ENCODE data around the gene GPR132. TPM values are rescaled to one million over a fixed set of nuclear protein-coding genes. Genes with fewer than 3 reads are reported as not detected.
A peak's percentile ranks its signal among the peaks of the same experiment; 100 is the strongest.

Gene GPR132
- polyA plus RNA-seq, 1 donor (not counting 4 experiments of a cell fraction or from before 2014, with no cell fraction given): not detected

DNA sequence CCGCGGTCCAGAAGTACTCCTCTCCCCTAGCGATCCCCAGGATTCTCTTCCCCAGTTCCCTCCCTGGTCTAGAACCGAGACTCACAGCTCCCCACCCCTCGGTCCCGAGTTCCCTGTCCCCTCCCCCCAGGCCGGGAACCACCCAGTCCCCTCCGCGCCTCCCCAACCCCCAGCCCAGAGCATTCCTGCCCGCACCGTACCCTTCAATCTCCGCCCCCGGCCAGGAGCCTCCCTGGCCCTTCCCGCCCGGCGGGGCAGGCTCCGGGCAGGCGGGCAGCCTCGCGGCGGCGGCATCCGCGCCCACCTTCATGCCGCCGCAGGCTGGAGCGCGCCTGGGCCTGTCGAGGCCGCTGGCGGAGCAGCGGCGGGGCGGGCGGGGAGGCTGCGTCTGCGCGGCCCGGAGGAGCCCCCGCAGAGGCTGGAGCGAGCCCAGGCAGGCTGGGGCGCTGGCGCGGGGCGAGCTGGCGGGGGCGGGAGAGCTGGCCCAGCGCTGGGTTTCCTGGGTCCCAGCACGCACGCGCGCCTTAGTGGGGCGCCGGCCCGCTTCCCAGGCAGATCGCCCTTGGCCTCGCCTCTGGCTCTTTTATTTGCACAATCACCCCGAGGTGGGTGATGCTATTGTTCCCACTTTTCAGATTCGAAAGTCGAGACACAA is 22.2 kb upstream of the GPR132 start:
- no peak for DNase-seq (ENCODE audit: low read depth, low spot score)
- Histone ChIP-seq H2AFZ (ENCODE audit: control insufficient read depth, low read length) (peak overlapping the region; percentile 33), H3K27me3 (ENCODE audit: control insufficient read depth, extremely low read depth, insufficient read depth, low read length) (peaks cover 10% of the 10 kb centered on the region), H4K20me1 (ENCODE audit: control insufficient read depth, extremely low read depth, insufficient read depth, low read length) (no peaks in the 10 kb centered on the region), H3K36me3 (ENCODE audit: control insufficient read depth in 2 of 2, extremely low read depth in 1 of 2, insufficient read depth in 2 of 2, low read length in 2 of 2) (no peaks in the 10 kb centered on the region), H3K9me3 (ENCODE audit: control insufficient read depth, low read depth, low read length) (no peaks in the 10 kb centered on the region), H3K9ac (ENCODE audit: control insufficient read depth, extremely low read depth, insufficient read depth, low read length) (peak overlapping the region; percentile 67), H3K27ac (ENCODE audit: control insufficient read depth, insufficient read depth, low read length) (peak overlapping the region; percentile 47), H3K4me1 (ENCODE audit: control insufficient read depth, extremely low read depth, insufficient read depth, low read length) (peaks cover 37% of the 10 kb centered on the region), H3K79me2 (ENCODE audit: control insufficient read depth, insufficient read depth, low read length) (no peaks in the 10 kb centered on the region), H3K4me3 (ENCODE audit: control insufficient read depth in 2 of 3, extremely low read depth in 1 of 3, insufficient read depth in 2 of 3, low read depth in 1 of 3, low read length in 3 of 3) (peak overlapping the region; percentile 50 to 63 (median 53)), H3K4me2 (ENCODE audit: control insufficient read depth, extremely low read depth, insufficient read depth, low read depth, low read length) (peak overlapping the region; percentile 74), H3K9me1 (ENCODE audit: control insufficient read depth, extremely low read depth, insufficient read depth, low read length) (no peaks in the 10 kb centered on the region)
- dilution Hi-C loops (cut with MboI; ENCODE audit: extremely low pct_ligation_motif_present, low sequenced_read_pairs): no loop called here
- no peak for FAIRE-seq
- TF ChIP-seq CTCF (optimal IDR thresholded peaks at IDR 0.05 in 1 of 3, IDR thresholded peaks at IDR 0.05 in 1 of 3, conservative IDR thresholded peaks at IDR 0.05 in 1 of 3; ENCODE audit: extremely low read depth in 1 of 3, insufficient read depth in 2 of 3, low read length in 3 of 3) (no peak), EZH2 (IDR thresholded peaks at IDR 0.05; ENCODE audit: low read length) (no peak)

DNA sequence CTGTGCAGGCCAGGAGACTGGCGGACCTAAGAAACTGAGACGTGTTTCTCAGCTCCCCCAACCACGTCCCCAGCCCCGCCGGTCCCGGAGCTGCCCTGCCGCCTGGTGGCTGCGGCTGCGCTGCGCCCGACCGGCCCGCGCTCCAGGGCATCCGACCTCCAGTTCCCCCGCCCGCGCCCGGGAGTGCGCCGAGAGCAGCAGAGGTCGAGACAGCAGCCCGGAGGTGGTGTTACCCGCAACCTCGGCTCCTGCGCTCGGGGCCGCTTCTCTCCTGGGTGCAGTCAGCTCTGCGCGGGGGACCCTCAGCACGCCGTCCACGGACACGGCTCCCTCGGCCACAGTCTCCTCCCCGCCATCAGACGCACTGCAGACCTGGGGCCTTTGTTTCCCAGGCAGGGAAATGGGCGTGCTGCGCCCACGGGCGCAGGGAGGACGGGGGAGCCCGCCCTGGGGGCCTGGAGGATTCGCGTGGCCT is 21.6 kb upstream of the GPR132 start:
- Histone ChIP-seq H3K9me1 (ENCODE audit: control insufficient read depth, extremely low read depth, insufficient read depth, low read length) (no peaks in the 10 kb centered on the region), H2AFZ (ENCODE audit: control insufficient read depth, low read length) (peak overlapping the region; percentile 33), H3K9me3 (ENCODE audit: control insufficient read depth, low read depth, low read length) (no peaks in the 10 kb centered on the region), H3K27ac (ENCODE audit: control insufficient read depth, insufficient read depth, low read length) (peak overlapping the region; percentile 47), H3K4me1 (ENCODE audit: control insufficient read depth, extremely low read depth, insufficient read depth, low read length) (peaks cover 31% of the 10 kb centered on the region), H3K9ac (ENCODE audit: control insufficient read depth, extremely low read depth, insufficient read depth, low read length) (peak overlapping the region; percentile 67), H3K36me3 (ENCODE audit: control insufficient read depth in 2 of 2, extremely low read depth in 1 of 2, insufficient read depth in 2 of 2, low read length in 2 of 2) (no peaks in the 10 kb centered on the region), H3K4me2 (ENCODE audit: control insufficient read depth, extremely low read depth, insufficient read depth, low read depth, low read length) (peak overlapping the region; percentile 74), H3K27me3 (ENCODE audit: control insufficient read depth, extremely low read depth, insufficient read depth, low read length) (peaks cover 11% of the 10 kb centered on the region), H3K79me2 (ENCODE audit: control insufficient read depth, insufficient read depth, low read length) (no peaks in the 10 kb centered on the region), H3K4me3 (ENCODE audit: control insufficient read depth in 2 of 3, extremely low read depth in 1 of 3, insufficient read depth in 2 of 3, low read depth in 1 of 3, low read length in 3 of 3) (peak overlapping the region; percentile 50 to 63 (median 57)), H4K20me1 (ENCODE audit: control insufficient read depth, extremely low read depth, insufficient read depth, low read length) (no peaks in the 10 kb centered on the region)
- dilution Hi-C loops (cut with MboI; ENCODE audit: extremely low pct_ligation_motif_present, low sequenced_read_pairs): no loop called here
- DNase-seq (ENCODE audit: low read depth, low spot score): no peak
- no peak for FAIRE-seq
- TF ChIP-seq EZH2 (IDR thresholded peaks at IDR 0.05; ENCODE audit: low read length) (no peak), CTCF (optimal IDR thresholded peaks at IDR 0.05 in 1 of 3, IDR thresholded peaks at IDR 0.05 in 1 of 3, conservative IDR thresholded peaks at IDR 0.05 in 1 of 3; ENCODE audit: extremely low read depth in 1 of 3, insufficient read depth in 2 of 3, low read length in 3 of 3) (peak in 2 of 3 experiments; percentile 57 to 76)
